K562 (cell line): ENCODE measurements around the gene TEX35. TPM values are rescaled to one million over a fixed set of nuclear protein-coding genes. Genes with fewer than 3 reads are reported as not detected.

Experiments
- ATAC-seq: fragments of 200-7000 bp; cut with Tn5 transposase; 3 replicates; pipeline ENCODE4 v1.9.1; 2020; ENCODE audit warnings: moderate library complexity
- BruUV-seq: library from RNA; stranded (reverse); fragments of 400-500 nt; replicated peaks from 2 replicates; lab custom pipeline; 2021; lab: Mats Ljungman, UMichigan
- CTCF ChIA-PET: fragments of 300-600 bp; formaldehyde crosslinking; extraction: SDS; loops from one replicate; lab custom pipeline; 2021; ENCODE audit warnings: low intra/inter-chr PET ratio; lab: Yijun Ruan, JAX
- POLR2A ChIA-PET: fragments of 300-600, 350-650 bp; sonication (Branson Sonifier 250); formaldehyde crosslinking; extraction: SDS; loops from one replicate; lab custom pipeline; 2021; ENCODE audit warnings: antibody characterized with exemption, inconsistent platforms; lab: Yijun Ruan, JAX
- DNase-seq, 4 experiments: peaks; one replicate each; pipeline versions ENCODE4 v3.0.0 to v3.0.0-alpha.2; 2011 to 2018; ENCODE audit warnings: low spot score in 3 of 4, mixed read lengths in 3 of 4; ENCODE audit errors: extremely low read depth in 1 of 4
- FAIRE-seq: peaks from 2 replicates; lab custom pipeline; 2011; peaks lifted over from hg19 to GRCh38; lab: Jason Lieb, UNC
- H2AFZ ChIP-seq: 2 replicates; pipeline ENCODE4 v1.6.0; 2011; ENCODE audit warnings: low read depth, low read length, control low read depth, inconsistent platforms
- H3K27ac ChIP-seq: fragments of 200-600 bp; 3 replicates; pipeline ENCODE4 v1.8.0; 2011; ENCODE audit warnings: low read depth, mild to moderate bottlenecking, control low read depth, inconsistent platforms, low read length, moderate library complexity, mixed read lengths; ENCODE audit errors: extremely low read depth
- H3K27me3 ChIP-seq, 2 experiments: fragments of 300-600 bp in 1 of 2; 2 replicates in 1 of 2; 3 replicates in 1 of 2; pipeline versions ENCODE4 v1.6.0 to v1.8.0; 2011; ENCODE audit warnings: inconsistent platforms in 2 of 2, low read length in 2 of 2, mild to moderate bottlenecking in 1 of 2, mixed read lengths in 1 of 2, moderate library complexity in 1 of 2; ENCODE audit not compliant: control insufficient read depth in 2 of 2, insufficient read depth in 2 of 2
- H3K36me3 ChIP-seq: fragments of 300-600 bp; 3 replicates; pipeline ENCODE4 v1.8.0; 2011; ENCODE audit warnings: mild to moderate bottlenecking, low read length, inconsistent platforms; ENCODE audit not compliant: control insufficient read depth, insufficient read depth
- H3K4me1 ChIP-seq, 2 experiments: fragments of 200-600 bp in 1 of 2; replicated peaks in 1 of 2; 2 replicates in 1 of 2; 3 replicates in 1 of 2; pipeline versions ENCODE4 v1.5.1 to v1.8.0; 2011; ENCODE audit warnings: inconsistent platforms in 2 of 2, low read length in 2 of 2, mild to moderate bottlenecking in 1 of 2, mixed read lengths in 1 of 2, moderate library complexity in 1 of 2; ENCODE audit not compliant: control insufficient read depth in 2 of 2, insufficient read depth in 2 of 2
- H3K4me2 ChIP-seq: 2 replicates; pipeline ENCODE4 v1.6.1; 2011; ENCODE audit warnings: low read length, control low read depth, inconsistent platforms, mixed read lengths; ENCODE audit not compliant: insufficient read depth
- H3K4me3 ChIP-seq: fragments of 200-600 bp; sonication (generic), shearing (Covaris generic); 2 replicates; pipeline ENCODE4 v1.5.1; 2016; ENCODE audit warnings: control low read depth, inconsistent platforms
- H3K79me2 ChIP-seq: fragments of 200-600 bp; 3 replicates; pipeline ENCODE4 v1.8.0; 2011; ENCODE audit warnings: low read length, inconsistent platforms; ENCODE audit not compliant: control insufficient read depth, insufficient read depth
- H3K9ac ChIP-seq, 2 experiments: 2 replicates each; pipeline versions ENCODE4 v1.6.0 to v1.6.1; 2011; ENCODE audit warnings: low read depth in 2 of 2, low read length in 2 of 2, control low read depth in 1 of 2, inconsistent platforms in 1 of 2, mild to moderate bottlenecking in 1 of 2, mixed read lengths in 1 of 2; ENCODE audit not compliant: insufficient read depth in 1 of 2
- H3K9me1 ChIP-seq: one replicate; pipeline ENCODE4 v1.6.0; 2011; ENCODE audit warnings: inconsistent platforms, mild to moderate bottlenecking, low read length, moderate library complexity; ENCODE audit not compliant: control insufficient read depth, insufficient read depth
- H3K9me3 ChIP-seq: replicated peaks from 2 replicates; pipeline ENCODE4 v1.5.1; 2011; ENCODE audit warnings: low read depth, low read length, inconsistent platforms; ENCODE audit not compliant: control insufficient read depth, insufficient read depth
- H4K20me1 ChIP-seq: replicated peaks from 2 replicates; pipeline ENCODE4 v1.6.1; 2011; ENCODE audit warnings: low read length, inconsistent platforms, mixed read lengths; ENCODE audit not compliant: control insufficient read depth, insufficient read depth
- WGBS: fragments of 100-300 bp; shearing (Covaris generic); methylation state at CpG from one replicate; pipeline ENCODE4 v1.1.6; 2016; ENCODE audit warnings: low coverage, mixed read lengths; ENCODE audit not compliant: insufficient coverage; ENCODE audit errors: missing lambda C conversion rate; 5-methylcytosine and 5-hydroxymethylcytosine counted together
- in situ Hi-C: fragments of 300-500 bp; cut with MboI; formaldehyde crosslinking; loops from 4 replicates; pipeline ENCODE4 v1.15.0; 2018; ENCODE audit warnings: inconsistent platforms, mixed read lengths
- intact Hi-C: fragments of 100-400 bp; cut with micrococcal nuclease; formaldehyde crosslinking; loops from 2 replicates; pipeline ENCODE4 v1.14.2; 2022
- polyA plus RNA-seq, 8 experiments: library from polyadenylated mRNA; depleted of rRNA in 4 of 8; stranded (reverse) in 5 of 8; unstranded in 3 of 8; fragments of >200 nt; fragmentation: Nextera tagmentation in 2 of 8; fragmentation: Illumina TruSeq in 1 of 8; extraction: Ambion mirVana in 2 of 8; extraction: Trizol in 1 of 8; gene quantifications; 2 replicates each; pipeline versions ENCODE4 v1.2.1 to v1.2.3, GENCODE V29; 2011 to 2014; ENCODE audit warnings: inconsistent platforms in 1 of 8, missing spikeins in 1 of 8
- total RNA-seq, 7 experiments: library from RNA; depleted of rRNA in 6 of 7; stranded (reverse); fragments of >200 nt in 6 of 7; fragmentation: Illumina TruSeq in 2 of 7; extraction: Trizol in 2 of 7; gene quantifications; 2 replicates each; pipeline versions ENCODE4 v1.2.1 to v1.2.3, GENCODE V29; 2011 to 2021; ENCODE audit warnings: low replicate concordance in 1 of 7
- TF ChIP-seq, protein P1 (sequence below), 2 experiments: fragments of 450-650 bp in 1 of 2; sonication (generic) in 1 of 2; formaldehyde crosslinking in 1 of 2; IDR thresholded peaks; 2 replicates each; pipeline versions ENCODE4 v1.7.1 to v1.9.0; 2016 to 2022; ENCODE audit warnings: inconsistent platforms in 1 of 2, mild to moderate bottlenecking in 1 of 2, missing genetic modification reagents in 1 of 2

TEX35 gene
- total and polyA plus RNA-seq, 9 of the 15 experiments (the other 6 are each of a cell fraction or from before 2014, with no cell fraction given) = not detected

- Histone ChIP-seq H3K9me3 (no peaks in the 10 kb centered on the region), H3K27me3 (peaks cover 2 to 13% of the 10 kb centered on the region in 2 experiments; a peak in 2 of 5 replicates), H3K4me3 (no peak overlapping the region), H3K4me1 (no peaks in the 10 kb centered on the region), H3K79me2 (no peaks in the 10 kb centered on the region), H3K9me1 (no peaks in the 10 kb centered on the region), H3K4me2 (no peak overlapping the region), H4K20me1 (no peaks in the 10 kb centered on the region), H3K27ac (no peak overlapping the region), H3K36me3 (no peaks in the 10 kb centered on the region), H3K9ac (no peak overlapping the region), H2AFZ (no peak overlapping the region)
- DNase-seq (no peak), ATAC-seq (no peak), FAIRE-seq (no peak)
- CTCF ChIA-PET = no interaction called here
- BruUV-seq = no TSS peak
- in situ Hi-C loops (no loop called here), intact Hi-C loops (no loop called here)
- TF ChIP-seq, protein P1, sequence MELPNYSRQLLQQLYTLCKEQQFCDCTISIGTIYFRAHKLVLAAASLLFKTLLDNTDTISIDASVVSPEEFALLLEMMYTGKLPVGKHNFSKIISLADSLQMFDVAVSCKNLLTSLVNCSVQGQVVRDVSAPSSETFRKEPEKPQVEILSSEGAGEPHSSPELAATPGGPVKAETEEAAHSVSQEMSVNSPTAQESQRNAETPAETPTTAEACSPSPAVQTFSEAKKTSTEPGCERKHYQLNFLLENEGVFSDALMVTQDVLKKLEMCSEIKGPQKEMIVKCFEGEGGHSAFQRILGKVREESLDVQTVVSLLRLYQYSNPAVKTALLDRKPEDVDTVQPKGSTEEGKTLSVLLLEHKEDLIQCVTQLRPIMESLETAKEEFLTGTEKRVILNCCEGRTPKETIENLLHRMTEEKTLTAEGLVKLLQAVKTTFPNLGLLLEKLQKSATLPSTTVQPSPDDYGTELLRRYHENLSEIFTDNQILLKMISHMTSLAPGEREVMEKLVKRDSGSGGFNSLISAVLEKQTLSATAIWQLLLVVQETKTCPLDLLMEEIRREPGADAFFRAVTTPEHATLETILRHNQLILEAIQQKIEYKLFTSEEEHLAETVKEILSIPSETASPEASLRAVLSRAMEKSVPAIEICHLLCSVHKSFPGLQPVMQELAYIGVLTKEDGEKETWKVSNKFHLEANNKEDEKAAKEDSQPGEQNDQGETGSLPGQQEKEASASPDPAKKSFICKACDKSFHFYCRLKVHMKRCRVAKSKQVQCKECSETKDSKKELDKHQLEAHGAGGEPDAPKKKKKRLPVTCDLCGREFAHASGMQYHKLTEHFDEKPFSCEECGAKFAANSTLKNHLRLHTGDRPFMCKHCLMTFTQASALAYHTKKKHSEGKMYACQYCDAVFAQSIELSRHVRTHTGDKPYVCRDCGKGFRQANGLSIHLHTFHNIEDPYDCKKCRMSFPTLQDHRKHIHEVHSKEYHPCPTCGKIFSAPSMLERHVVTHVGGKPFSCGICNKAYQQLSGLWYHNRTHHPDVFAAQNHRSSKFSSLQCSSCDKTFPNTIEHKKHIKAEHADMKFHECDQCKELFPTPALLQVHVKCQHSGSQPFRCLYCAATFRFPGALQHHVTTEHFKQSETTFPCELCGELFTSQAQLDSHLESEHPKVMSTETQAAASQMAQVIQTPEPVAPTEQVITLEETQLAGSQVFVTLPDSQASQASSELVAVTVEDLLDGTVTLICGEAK (IDR thresholded peaks at IDR 0.05) = no peak
- TF ChIP-seq, protein P1 (CRISPR knock-in tag; IDR thresholded peaks at IDR 0.05) = no peak
- POLR2A ChIA-PET = interaction anchor here (0.6 kb wide), 1 partner anchor 228 kb away, joined by 3 read pairs; no protein-coding TSS in a partner anchor
- 4% methylated on average over 2 of the region's 2 CpGs for WGBS
These were observed 51.9 kb downstream of the TEX35 start for GRCh38 chr1:178564783-178565180.
